Stimulated activated CD8-positive, alpha-beta memory T cell treated with anti-CD3 and anti-CD28 coated beads, Interleukin-15, amount 100 ng/mL, for 1 hour (primary cell): Measurements from ENCODE around the gene SLC35G3.
A peak's percentile ranks its signal among the peaks of the same experiment; 100 is the strongest.
"Not testable (repeated sequence)": the region's sequence is repeated elsewhere in the genome, so short reads cannot be mapped to it uniquely, and the experiment has no call there.

Experiments used
- DNase-seq: peaks from one replicate; pipeline ENCODE4 v3.0.0-alpha.2; 2020; ENCODE audit warnings: low read depth

SLC35G3 gene

DNA sequence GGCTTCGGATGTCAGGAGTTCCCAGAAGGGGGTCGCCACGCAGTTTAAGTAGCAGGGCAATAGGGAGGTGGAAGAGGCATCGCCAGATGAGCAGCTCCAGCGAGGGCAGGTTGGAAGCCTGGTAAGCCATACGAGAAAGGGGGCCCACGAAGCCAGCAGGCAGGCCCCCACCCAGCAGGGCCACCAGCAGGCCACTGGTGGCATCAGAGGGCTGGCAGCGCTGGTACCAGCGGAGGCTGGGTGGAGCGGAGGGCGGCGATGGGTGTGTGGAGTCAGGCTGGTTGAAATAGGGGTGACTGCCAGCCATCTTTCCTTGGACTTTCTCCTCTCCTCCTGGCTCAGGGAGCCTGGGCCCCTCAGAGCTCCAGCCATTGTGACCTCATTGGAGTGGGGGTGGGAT lies at the start of gene SLC35G3:
TSS of gene SLC35G3 (minus strand) at position 393 of the 400 bp plus-strand sequence. CDS start at position 307, 86 bp downstream.
- not testable (repeated sequence) for DNase-seq

DNA sequence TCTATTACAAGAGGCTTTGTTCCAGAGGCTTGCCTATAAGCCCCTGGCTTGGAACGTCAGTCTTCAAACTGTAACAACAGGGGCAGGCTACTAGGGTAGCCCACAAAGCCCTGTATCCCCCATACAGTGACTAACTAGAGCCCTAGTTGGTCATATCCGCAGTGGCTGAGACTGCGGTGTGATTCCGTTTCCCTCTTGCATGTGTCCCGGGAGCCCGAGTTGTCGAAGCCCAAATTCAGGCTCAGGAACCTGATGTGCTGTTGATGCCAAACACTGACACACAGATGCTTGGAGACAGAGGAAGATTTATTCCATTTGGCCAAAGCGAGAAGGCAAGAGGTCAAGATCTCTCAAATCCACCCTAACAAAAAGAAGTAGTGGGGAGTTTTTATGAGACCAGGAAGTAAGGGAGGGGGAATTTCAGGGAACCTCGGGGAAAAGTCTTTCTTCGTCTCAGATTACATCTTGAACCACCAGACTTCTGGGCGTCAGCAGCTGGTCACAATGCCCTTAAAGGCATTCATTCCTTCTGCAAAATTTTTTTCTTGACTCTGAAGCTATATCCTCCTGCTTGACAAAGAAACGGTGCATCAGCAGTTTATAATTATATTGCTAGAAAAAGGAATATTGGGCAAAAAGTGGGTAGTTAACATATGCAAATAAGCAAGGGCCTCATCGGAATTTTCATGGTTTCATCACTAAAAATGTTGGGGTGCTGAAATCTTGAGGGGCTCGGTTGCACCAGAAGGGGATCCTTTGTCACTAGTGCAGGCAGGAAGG lies 49.6 kb upstream of the SLC35G3 start:
- no peak for DNase-seq

DNA sequence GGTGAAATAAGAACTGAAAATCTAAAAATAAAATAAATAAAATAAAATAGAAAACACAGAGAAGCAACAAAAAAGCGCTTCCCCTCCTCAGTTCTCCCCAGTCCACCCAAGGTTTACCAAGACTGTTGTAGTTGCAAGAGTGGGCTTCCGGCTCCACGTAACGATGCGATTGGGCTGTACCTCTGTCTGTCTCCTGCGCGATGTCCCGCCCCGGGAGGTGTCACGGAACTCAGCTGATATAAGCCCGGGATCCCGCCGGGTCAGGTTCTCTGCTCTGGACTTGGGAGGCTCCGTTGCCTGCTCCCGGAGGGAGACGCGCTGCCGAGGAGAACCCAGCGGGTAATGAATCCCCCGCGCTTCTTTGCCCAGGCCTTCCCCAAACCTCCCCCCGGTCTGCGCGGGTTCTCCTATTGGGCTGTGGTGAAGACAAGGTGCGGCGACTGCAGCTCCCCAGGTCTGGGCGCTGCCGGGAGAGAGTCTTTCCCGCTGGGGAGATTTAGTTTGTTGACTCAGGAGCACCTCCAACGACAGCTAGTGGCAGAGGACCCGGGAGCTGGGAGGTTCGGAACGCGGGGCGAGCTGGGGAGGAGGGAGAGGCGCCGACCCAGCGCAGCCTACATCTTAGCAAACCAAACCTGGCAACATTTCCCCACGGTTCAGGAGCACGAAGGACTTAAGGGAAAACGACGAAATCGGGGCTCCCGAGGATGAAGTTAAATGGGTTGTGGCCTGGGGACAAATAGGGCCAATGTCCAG lies 48.8 kb upstream of the SLC35G3 start, which contains the start of gene SLFN5:
TSS of gene SLFN5 (plus strand) at position 268 of the 756 bp plus-strand sequence. CDS start 15,619 bp downstream, outside the sequence.
- peak; percentile 94 for DNase-seq

DNA sequence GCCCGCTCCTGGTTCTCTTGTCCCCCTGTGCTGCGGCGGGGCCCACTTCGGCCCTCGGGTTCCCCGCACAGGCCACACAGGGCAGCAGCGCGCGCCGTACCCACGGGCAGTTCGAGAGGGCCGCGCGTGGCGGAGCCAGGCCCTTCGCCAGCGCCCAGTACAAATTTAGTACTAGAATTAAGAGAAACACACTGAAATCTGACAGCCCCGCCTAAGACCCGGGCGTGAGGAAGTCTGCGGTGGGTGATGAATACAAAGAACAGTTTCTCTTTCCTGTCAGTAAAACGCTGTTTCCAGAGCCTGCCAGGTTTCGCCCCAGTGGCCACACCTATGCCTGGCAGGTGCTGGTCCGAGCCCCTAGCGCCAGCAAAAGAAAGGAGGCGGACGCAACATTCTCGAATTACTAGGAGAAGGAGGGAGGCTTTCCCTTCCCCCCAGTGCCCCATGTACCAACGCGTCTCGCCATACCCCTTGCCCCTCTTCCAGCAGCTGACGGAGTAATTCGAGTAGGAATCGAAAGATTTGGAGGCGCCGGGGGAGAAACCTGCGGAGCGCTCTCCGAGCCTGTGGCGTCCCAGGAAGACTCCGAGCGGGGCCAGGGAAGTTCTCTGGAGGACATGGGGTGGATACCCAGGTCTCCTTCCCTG lies 48.1 kb upstream of the SLC35G3 start:
- DNase-seq, result peak; percentile 67

DNA sequence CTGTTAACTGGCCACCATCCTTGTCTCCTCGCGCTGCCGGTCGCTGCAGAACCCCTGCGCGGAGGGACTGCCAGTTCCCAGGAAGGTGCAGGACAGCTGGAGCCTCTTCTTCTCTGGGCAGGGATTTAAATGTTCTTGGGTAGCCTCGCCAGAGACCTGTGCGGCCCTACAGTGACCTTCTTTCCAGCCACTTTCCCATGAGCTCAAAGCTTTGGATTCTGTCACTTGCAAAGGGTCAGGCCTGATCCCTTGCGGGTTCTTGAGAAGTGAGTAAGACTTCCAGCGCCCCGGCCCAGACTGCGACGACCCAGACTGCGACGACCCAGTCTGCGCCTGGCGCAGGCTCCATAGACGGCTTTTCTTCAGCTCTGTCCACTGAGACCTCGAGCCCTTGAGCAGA lies 47.3 kb upstream of the SLC35G3 start:
- DNase-seq, result no peak

DNA sequence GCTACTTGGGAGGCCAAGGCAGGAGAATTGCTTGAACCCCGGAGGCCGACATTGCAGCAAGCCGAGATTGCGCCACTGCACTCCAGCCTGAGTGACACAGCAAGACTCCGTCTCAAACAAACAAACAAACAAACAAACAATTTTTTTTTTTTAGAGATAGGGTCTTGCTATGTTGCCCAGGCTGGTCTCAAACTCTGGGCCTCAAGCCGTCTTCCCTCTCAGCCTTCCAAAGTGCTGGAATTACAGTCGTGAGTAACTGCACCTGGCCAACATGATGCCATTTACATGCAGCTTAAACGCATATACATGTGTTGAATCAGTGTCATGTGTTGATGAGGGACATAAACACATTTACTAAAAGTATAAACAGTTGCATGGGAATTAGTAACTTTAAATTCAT lies 46.7 kb upstream of the SLC35G3 start:
- no peak for DNase-seq

DNA sequence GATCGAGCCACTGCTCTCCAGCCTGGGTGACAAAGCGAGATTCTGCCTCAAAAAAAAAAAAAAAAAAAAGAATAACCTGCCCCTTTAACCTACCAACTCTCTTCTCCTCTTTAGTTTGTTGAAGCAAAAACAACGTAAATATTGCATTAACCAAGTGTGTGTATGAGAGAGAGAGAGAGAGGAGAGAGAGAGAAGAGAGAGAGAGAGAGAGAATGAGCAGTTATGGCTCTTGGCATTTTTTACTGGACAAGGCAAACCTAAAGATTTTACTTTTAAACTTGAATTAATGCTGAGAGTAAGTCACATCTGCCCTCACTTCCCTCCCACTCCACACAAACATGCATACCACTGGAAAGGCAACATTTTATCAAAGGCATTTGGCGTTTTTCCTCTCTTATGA lies 45.6 kb upstream of the SLC35G3 start:
- DNase-seq, result no peak

DNA sequence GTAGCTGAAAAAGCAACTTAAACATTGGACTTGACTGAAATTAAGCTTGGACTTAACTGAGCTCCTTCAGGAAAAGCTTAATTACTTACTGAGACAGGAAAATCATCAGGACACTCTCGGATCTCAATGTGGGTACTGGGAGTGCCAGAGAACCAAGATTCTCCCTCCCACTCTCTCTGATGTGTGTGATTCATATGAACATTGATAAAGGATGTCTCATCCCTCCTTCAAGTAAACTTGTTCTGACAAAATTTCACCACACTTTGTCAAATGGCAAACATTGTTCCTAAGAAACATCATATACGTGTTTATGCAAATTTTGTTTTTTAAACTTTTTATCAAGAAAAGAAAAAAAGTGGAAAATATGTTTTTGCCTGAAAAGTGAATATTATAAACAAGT lies 44.6 kb upstream of the SLC35G3 start:
- DNase-seq, result no peak

DNA sequence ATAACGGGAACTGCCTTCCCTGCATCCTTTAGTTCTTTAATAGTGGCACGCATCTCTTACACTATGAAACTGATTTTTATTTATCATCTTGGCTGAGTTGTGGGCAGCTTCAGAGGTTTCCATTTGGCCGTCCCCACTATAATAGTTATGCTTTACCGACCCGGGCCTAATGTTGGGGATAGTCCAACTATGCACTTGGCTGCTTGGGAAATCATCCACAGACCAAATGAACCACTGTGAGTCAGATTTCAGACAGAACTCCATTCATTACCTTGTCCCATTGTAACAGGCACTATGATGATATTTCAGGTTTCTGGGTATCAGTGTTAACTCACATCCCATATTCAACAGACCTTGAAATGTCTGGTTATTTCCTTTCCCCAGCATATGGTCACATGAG lies 42.6 kb upstream of the SLC35G3 start:
- DNase-seq, result no peak

DNA sequence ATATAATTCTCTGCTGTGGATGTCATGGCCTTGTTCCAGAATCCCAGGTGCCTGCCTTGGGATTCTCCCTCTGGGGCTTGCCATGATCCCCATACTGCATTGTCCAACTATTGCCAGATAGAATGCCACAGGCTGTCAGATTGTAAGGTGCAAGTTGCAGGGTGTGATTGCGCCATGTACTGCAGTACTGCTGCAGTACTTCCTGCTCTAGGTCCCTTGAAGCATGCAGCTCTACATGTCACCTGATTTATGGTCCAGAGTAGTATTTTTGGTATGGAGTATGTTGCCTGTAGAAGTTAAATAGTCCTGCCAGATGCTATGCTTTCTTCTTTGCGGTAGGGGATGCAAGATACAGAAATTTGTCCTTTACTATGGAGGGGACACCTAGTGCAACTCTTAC lies 41.7 kb upstream of the SLC35G3 start:
- no peak for DNase-seq

DNA sequence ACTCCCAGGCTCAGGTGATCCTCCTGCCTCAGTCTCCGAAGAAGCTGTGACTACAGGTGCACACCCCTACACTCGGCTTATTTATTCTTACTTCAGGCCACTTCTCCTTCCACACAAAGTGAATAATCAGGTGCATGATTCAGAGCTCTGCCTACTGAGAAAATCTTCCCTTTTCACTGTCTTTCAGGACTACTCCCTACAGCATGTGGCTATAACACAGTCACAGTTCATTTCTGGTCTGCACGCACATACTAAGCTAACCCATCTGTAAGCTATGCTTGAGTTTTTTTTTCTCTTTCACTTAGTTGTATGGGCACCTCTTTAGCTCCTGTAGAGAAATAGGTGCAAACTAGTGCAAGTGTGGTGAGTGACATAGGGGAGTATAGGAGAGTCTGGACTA lies 41.1 kb upstream of the SLC35G3 start:
- no peak for DNase-seq

DNA sequence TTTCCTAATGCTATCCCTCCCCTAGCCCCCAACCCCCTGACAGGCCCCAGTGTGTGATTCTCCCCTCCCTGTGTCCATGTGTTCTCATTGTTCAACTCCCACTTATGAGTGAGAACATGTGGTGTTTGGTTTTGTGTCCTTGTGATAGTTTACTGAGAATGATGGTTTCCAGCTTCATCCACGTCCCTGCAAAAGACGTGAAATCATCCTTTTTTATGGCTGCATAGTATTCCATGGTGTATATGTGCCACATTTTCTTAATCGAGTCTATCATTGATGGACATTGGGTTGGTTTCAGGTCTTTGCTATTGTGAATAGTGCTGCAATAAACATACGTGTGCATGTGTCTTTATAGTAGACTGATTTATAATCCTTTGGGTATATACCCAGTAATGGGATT lies 40.1 kb upstream of the SLC35G3 start:
- DNase-seq, result not testable (repeated sequence)

DNA sequence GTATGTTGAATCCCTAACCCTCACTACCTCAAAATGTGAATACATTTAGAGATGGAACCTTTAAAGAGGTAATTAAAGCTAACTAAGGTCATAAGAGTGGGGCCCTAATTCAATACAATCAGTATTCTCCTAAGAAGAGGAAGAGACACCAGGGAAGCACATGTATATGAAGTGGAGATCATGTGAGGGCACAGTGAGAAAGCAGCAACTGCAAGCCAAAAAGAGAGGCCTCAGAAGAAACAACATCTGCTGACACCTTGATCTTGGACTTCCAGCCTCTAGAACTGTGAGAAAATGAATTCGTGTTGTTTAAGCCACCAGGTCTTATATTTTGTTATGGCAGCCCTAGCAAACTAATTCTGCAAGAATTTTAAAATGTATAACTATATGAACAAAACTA lies 35.4 kb upstream of the SLC35G3 start:
- DNase-seq, result no peak

DNA sequence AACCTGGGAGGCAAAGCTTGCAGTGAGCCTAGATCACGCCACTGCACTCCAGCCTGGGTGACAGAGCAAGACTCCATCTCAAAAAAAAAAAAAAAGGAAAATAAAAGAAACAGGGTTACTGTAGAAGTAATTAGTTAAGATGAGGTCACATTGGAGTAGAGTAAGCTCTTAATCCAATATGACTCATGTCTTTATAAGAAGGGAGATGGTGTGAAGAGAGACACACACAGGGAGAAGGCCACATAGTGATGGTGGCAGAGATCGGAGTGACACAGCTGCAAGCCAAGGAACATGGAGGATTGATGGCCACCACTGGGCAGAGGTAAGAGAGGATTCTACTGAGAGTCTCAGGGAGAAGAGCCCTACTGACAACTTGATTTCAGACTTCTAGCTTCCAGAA lies 33.4 kb upstream of the SLC35G3 start:
- no peak for DNase-seq

DNA sequence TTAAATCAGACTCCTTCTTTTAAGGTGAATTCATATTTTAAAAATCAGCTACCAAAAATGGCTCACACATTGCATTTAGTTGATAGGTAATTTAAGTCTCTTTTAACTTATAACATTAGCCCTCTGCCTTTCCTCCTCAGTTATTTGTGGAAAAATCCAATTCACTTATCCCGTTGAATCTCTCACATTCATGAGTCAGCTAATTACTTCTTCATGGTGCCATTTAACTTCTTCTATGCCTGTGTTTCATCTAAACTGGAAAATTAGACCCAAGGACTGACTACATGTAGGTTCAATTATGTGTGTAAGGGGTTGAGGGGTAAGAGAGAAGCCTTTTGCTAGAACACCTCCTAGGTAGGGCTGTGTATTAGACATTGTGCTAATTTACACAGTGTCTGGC lies 30.2 kb upstream of the SLC35G3 start:
- DNase-seq, result no peak

DNA sequence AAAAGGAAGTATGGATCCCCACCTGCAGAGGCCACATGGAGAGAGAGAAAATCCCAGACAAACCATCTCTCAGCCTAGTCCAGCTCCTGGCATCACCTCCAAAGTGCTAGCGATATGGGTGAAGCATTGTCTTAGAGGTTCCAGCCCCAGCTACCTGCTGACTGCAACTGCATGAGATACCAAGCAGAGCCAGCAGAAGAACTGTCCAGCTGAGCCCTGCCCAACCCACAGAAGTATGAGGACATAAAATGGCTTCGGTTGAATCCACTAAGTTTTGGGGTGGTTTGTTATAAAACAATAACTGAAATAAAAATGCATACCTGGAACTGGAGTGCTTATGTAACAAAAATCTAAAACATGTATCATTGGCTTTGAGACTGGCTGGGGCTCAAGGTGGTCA lies 28.3 kb upstream of the SLC35G3 start:
- no peak for DNase-seq

DNA sequence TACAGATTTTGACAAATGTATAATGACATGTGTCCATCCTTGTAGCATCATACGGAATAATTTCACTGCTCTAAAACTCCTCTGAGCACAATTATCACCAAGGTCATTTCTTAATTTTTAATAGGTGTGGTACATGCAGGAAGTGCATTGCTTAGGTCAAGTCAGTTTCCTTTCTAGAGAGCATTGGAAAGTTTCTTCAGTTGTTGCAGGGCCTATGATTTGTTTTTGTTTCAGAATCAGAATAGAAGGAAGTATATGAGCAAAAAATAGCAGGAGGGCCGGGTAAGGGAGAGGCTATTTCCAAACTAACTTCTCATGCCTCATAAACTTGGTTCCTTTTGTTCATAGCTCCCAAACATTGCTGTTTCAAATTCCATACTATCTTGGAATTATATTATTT lies 24.7 kb upstream of the SLC35G3 start:
- no peak for DNase-seq

DNA sequence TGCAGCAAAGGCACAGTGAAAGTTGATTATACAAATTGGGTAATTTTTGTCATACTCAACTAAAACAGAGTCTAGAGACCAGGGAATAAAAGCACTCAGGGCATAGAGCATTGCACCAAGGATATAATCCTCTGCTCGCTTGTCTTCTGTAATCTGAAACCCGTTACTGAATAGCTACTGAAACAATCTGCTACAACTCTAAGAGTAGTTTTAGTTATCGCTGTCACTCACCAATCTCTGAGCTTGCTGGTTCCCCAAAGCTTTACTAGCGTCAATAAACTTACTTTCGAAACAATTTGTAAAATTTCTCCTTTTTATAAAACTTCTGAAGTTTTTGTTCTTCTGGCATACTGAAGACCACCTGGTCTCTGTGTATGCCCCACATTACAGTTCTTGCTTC lies 22.9 kb upstream of the SLC35G3 start:
- DNase-seq, result no peak

DNA sequence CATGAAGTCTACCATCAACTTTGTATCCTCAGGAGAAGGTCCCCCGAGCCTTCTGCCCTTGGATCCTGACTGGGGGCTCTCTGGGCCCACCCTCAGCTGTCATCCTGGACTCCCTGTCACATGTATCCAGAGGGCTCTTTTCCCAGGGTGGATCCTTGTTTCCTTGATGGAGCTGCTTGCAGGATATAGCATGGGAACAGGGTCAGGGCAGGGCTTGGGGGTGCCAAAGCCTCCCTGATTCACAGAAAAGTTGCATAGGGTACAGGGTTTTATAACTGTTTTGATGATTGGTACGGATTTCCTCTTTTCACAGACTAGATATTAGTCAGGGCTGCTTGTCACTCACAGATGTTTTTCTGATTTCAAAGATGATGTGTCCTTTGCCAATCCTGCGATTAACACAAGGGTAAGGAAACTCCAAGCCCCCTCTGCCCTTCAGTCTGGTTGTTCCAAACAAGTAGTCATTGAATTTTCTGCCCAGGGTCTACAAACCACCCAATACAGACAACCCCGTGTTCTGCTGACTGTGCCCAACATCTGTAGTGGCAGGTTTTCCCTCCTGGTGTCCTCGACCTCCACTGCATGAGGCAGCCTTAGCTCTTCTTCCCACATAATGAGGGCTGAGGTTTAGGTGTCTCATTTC lies 20.6 kb upstream of the SLC35G3 start:
- peak; percentile 13 for DNase-seq

DNA sequence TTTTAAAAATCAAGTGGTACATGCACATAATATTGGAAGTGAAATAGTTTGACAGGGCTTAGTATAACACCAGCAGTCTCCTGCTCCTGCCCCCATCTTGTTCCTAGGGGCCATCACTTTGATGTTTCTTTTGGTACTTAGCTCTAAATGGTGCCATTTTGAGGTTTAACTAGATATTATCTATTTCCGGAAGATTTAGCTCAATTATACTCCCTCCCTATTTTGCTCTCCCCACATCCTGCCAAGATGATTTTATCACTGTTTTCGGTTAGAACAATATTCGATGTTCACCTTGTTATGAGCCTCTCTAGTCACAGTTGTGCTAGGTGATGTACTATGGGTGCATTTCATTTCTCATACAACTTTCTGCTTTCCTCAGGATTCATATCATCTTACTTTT lies 20.0 kb upstream of the SLC35G3 start:
- no peak for DNase-seq

DNA sequence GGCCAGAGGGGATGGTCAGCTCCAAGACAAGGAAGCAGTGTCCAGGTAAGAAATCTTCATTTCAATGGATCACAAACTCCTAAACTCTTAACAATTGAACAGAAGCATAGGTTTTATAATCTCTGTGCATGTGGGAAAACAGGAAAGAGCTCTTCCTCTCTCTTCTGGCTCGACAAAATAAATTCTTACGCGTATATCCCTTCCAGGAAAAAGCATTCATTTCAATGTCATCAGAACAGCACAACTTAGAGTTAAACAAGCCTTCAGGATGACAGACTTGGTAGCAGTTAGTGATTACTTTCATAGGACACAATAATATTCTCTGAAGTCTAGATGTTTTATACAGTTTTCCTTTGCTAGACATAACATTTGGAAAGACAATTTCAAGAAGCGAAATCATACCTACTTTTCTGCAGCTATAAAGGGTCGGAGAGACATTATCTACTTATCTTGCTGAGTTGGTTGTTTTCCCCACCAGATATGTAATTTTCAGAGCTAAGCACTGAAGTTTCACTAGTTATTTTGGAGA lies 19.3 kb upstream of the SLC35G3 start:
- DNase-seq, result no peak

DNA sequence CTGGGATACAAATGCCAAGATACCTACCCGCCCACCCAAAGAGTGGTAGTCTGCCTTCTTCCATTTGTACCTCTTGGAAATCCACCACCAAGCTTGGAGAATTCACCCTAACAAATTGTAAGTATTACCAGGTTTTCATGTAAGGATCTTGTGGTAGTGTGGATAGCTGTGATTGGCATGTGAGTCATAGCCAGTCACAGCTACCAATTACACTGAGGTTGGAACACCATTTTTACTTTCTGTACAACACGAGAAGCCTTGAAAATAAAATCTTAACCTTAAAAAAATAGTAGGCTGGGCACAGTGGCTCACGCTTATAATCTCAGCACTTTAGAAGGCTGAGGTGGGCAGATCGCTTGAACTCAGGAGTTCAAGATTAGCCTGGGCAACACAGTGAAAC lies 18.5 kb upstream of the SLC35G3 start:
- DNase-seq, result no peak
